ENCODE results near the gene JOSD2.

Gene JOSD2

DNA sequence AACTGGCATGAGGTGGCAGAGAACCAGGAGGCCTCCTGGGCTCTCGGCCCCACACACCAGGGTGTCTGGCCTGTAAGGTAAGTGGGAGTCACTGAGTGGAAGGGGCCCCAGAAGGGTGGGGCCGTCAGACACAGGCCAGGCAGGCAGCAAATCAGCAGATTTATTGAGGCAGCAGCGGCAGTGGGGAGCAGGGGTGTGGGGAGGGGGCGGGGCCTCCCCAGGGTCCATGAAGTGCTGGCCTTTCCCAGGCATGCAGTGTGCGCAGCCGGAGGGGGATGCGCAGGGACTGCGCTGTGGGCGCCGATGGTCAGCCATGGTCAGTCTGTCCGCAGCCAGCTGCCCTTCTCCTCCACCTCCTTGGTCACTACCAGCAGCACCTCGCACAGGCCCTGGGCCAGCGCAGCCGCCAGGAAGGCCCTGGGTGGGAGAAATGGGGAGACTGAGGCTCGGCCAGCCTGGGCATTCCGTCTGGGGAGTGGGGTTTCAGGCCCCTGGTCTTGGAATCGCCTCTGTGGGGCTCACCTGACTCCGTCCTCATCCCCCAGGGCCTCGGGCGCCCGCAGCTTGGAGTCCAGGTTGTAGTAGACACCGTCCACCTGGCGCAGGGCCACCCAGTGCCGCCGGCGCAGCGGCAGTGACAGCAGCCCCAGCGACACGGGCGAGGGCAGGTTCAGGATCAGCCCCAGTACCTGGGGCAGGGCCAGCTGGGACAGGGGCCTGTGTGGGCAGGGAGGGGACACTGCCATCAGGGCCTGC is 5.0 kb downstream of the JOSD2 start:
- H3K9me2 ChIP-seq (replicated peaks; ENCODE audit: insufficient read depth, low read length), result no peaks in the 10 kb centered on the region
- H3K36me3 ChIP-seq (replicated peaks; ENCODE audit: insufficient read depth, low read length), result no peaks in the 10 kb centered on the region
- H4K20me1 ChIP-seq (ENCODE audit: insufficient read depth, low read length), result no peaks in the 10 kb centered on the region
- no peaks in the 10 kb centered on the region for H3F3A ChIP-seq (ENCODE audit: insufficient read depth, low read length)
- no peak overlapping the region for H3K9ac ChIP-seq (ENCODE audit: low read length)
- no peaks in the 10 kb centered on the region for H3K27me3 ChIP-seq (replicated peaks; ENCODE audit: insufficient read depth, low read length)
- no peak overlapping the region for H3K4me2 ChIP-seq (ENCODE audit: low read depth, low read length)
- DNase-seq, result no peak
- no peaks in the 10 kb centered on the region for H3K79me2 ChIP-seq (ENCODE audit: low read length)
- H3K4me3 ChIP-seq (ENCODE audit: low read length), result no peak overlapping the region
- H3K27ac ChIP-seq (ENCODE audit: low read length), result no peak overlapping the region
- no peaks in the 10 kb centered on the region for H3K9me3 ChIP-seq (replicated peaks; ENCODE audit: insufficient read depth, low read length)
- no peak overlapping the region for H2AFZ ChIP-seq (ENCODE audit: low read length)
- TF ChIP-seq, protein P1, sequence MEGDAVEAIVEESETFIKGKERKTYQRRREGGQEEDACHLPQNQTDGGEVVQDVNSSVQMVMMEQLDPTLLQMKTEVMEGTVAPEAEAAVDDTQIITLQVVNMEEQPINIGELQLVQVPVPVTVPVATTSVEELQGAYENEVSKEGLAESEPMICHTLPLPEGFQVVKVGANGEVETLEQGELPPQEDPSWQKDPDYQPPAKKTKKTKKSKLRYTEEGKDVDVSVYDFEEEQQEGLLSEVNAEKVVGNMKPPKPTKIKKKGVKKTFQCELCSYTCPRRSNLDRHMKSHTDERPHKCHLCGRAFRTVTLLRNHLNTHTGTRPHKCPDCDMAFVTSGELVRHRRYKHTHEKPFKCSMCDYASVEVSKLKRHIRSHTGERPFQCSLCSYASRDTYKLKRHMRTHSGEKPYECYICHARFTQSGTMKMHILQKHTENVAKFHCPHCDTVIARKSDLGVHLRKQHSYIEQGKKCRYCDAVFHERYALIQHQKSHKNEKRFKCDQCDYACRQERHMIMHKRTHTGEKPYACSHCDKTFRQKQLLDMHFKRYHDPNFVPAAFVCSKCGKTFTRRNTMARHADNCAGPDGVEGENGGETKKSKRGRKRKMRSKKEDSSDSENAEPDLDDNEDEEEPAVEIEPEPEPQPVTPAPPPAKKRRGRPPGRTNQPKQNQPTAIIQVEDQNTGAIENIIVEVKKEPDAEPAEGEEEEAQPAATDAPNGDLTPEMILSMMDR (IDR thresholded peaks at IDR 0.05; ENCODE audit: low read length), result no peak
- TF ChIP-seq EZH2phosphoT487 (IDR thresholded peaks at IDR 0.05; ENCODE audit: low read length) (no peak), EZH2 (optimal IDR thresholded peaks at IDR 0.05; ENCODE audit: low read depth, low read length) (no peak)
- 0 out of 2 replicates have a peak, but pooled peaks cover 4% of the 10 kb centered on the region for H3K4me1 ChIP-seq (ENCODE audit: low read length)

DNA sequence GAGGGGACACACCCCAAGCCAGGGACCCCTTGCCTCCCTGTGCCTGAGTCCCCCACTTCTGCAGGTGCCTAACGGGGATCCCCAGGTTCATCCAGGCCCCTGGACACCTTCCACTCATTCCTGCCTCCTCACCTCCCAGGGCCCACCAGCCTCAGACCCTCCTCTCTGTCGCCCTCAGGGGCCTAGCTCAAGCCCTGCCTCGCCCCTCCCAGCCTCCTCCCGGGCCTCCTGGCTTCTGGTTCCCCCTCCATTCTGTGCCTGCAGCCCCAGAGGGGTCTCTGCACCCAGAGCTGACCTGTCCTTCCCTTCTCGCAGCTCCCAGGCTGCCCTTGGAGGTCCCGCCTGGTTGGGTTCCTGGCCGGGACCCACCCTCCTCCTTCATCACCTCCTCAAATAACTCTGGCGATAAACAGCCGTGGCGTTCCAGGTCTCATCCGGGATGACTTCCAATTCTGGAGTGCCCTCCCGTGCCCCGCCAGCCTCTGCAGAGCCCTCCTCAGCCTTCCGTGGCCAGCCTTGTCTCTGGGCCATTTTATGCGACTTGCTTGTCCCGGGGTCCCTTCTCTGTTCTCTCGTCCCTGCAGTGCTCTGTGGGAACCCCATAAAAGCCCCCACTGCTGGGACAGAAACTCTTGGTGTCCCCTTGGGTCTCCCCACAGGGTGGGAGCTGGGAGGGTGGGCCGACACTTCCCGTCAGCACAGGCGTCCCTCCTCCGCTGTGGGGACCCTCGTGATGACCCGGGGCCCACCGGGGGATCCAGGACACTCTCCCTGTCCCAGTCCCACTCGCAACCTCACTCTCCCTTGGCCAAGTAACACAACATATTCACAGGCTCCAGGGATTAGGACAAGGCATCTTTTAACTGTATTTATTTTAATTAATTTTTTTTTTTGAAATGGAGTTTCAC is 9.2 kb downstream of the JOSD2 start:
- Histone ChIP-seq H2AFZ (ENCODE audit: low read length) (no peak overlapping the region), H3K79me2 (ENCODE audit: low read length) (no peaks in the 10 kb centered on the region), H3K4me3 (ENCODE audit: low read length) (no peak overlapping the region), H3K9me2 (replicated peaks; ENCODE audit: insufficient read depth, low read length) (no peaks in the 10 kb centered on the region), H3K4me2 (ENCODE audit: low read depth, low read length) (no peak overlapping the region), H3K9me3 (replicated peaks; ENCODE audit: insufficient read depth, low read length) (no peaks in the 10 kb centered on the region), H3F3A (ENCODE audit: insufficient read depth, low read length) (no peaks in the 10 kb centered on the region), H3K27ac (ENCODE audit: low read length) (no peak overlapping the region), H4K20me1 (ENCODE audit: insufficient read depth, low read length) (no peaks in the 10 kb centered on the region), H3K27me3 (replicated peaks; ENCODE audit: insufficient read depth, low read length) (no peaks in the 10 kb centered on the region), H3K4me1 (ENCODE audit: low read length) (no peaks in the 10 kb centered on the region), H3K9ac (ENCODE audit: low read length) (no peak overlapping the region), H3K36me3 (replicated peaks; ENCODE audit: insufficient read depth, low read length) (no peaks in the 10 kb centered on the region)
- DNase-seq, result no peak
- no peak for TF ChIP-seq EZH2phosphoT487 (IDR thresholded peaks at IDR 0.05; ENCODE audit: low read length)
- no peak for TF ChIP-seq EZH2 (optimal IDR thresholded peaks at IDR 0.05; ENCODE audit: low read depth, low read length)
- TF ChIP-seq, protein P1 (IDR thresholded peaks at IDR 0.05; ENCODE audit: low read length), result no peak

DNA sequence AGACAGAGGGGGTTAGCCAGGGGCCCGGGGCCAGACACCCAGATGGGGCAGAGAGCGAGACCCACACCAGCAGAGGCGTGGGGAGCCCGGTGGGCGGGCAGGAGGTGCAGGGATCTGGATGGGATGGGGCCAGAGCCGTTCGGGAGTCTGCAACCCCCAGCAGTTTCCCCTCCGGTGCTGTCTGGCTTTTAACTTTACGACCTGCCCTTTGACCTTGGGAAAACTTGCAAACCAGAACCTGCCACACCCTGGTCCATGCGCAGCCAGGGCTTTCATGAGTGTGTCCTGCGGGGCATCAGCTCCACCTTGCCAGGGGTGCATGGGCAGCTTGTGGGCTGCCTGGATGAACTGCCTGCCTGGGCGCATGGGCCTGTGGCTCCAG is 9.8 kb downstream of the JOSD2 start:
- Histone ChIP-seq H3K9me2 (replicated peaks; ENCODE audit: insufficient read depth, low read length) (no peaks in the 10 kb centered on the region), H3K4me2 (ENCODE audit: low read depth, low read length) (no peak overlapping the region), H4K20me1 (ENCODE audit: insufficient read depth, low read length) (no peaks in the 10 kb centered on the region), H3K4me3 (ENCODE audit: low read length) (no peak overlapping the region), H3K9ac (ENCODE audit: low read length) (no peak overlapping the region), H3K4me1 (ENCODE audit: low read length) (no peaks in the 10 kb centered on the region), H2AFZ (ENCODE audit: low read length) (no peak overlapping the region), H3K27ac (ENCODE audit: low read length) (no peak overlapping the region), H3K79me2 (ENCODE audit: low read length) (no peaks in the 10 kb centered on the region), H3K27me3 (replicated peaks; ENCODE audit: insufficient read depth, low read length) (no peaks in the 10 kb centered on the region), H3F3A (ENCODE audit: insufficient read depth, low read length) (no peaks in the 10 kb centered on the region), H3K36me3 (replicated peaks; ENCODE audit: insufficient read depth, low read length) (no peaks in the 10 kb centered on the region), H3K9me3 (replicated peaks; ENCODE audit: insufficient read depth, low read length) (no peaks in the 10 kb centered on the region)
- no peak for TF ChIP-seq EZH2phosphoT487 (IDR thresholded peaks at IDR 0.05; ENCODE audit: low read length)
- no peak for TF ChIP-seq EZH2 (optimal IDR thresholded peaks at IDR 0.05; ENCODE audit: low read depth, low read length)
- TF ChIP-seq, protein P1 (IDR thresholded peaks at IDR 0.05; ENCODE audit: low read length), result no peak
- no peak for DNase-seq
